GM12878 (cell line): ENCODE data around the gene ZFP36. TPM values are rescaled to one million over a fixed set of nuclear protein-coding genes. Genes with fewer than 3 reads are reported as not detected.

Experiments used
- ATAC-seq: fragments of 200-7000 bp; cut with Tn5 transposase; 3 replicates; pipeline ENCODE4 v1.9.1; 2020; ENCODE audit warnings: mild to moderate bottlenecking, moderate library complexity
- BruUV-seq: library from RNA; stranded (reverse); fragments of 400-500 nt; replicated peaks from 2 replicates; lab custom pipeline; 2021; lab: Mats Ljungman, UMichigan
- CTCF ChIA-PET: fragments of 300-600 bp; sonication (Branson Sonifier 250); formaldehyde crosslinking; extraction: SDS; loops from one replicate; lab custom pipeline; 2021; ENCODE audit warnings: inconsistent platforms; lab: Yijun Ruan, JAX
- POLR2A ChIA-PET: fragments of 350-600 bp; formaldehyde crosslinking; extraction: SDS; loops from one replicate; lab custom pipeline; 2021; ENCODE audit warnings: inconsistent platforms; lab: Charles Lee
- RAD21 ChIA-PET: fragments of 300-600 bp; sonication (Branson Sonifier 250); formaldehyde crosslinking; loops from one replicate; lab custom pipeline; 2023; ENCODE audit warnings: antibody characterized with exemption; ENCODE audit not compliant: unreplicated experiment; lab: Charles Lee
- SMC1A ChIA-PET: fragments of 300-600 bp; sonication (Branson Sonifier 250); formaldehyde crosslinking; loops from one replicate; lab custom pipeline; 2023; ENCODE audit not compliant: unreplicated experiment, uncharacterized antibody; lab: Charles Lee
- DNase-seq: peaks from one replicate; pipeline ENCODE4 v3.0.0-alpha.2; 2011; ENCODE audit warnings: low read depth, low spot score
- FAIRE-seq: peaks from 3 replicates; lab custom pipeline; 2011; peaks lifted over from hg19 to GRCh38; lab: Jason Lieb, UNC
- H2AFZ ChIP-seq: 2 replicates; pipeline ENCODE4 v1.6.0; 2011; ENCODE audit warnings: low read depth, low read length, control low read depth; ENCODE audit not compliant: control insufficient read depth
- H3K27ac ChIP-seq: 2 replicates; pipeline ENCODE4 v1.5.1; 2011; ENCODE audit warnings: control low read depth; ENCODE audit not compliant: control insufficient read depth, insufficient read depth
- H3K27me3 ChIP-seq, 2 experiments: replicated peaks in 1 of 2; 2 replicates each; pipeline versions ENCODE4 v1.6.0 to v1.6.1; 2011; ENCODE audit warnings: low read length in 1 of 2; ENCODE audit not compliant: control insufficient read depth in 2 of 2, insufficient read depth in 2 of 2
- H3K36me3 ChIP-seq, 2 experiments: 2 replicates each; pipeline ENCODE4 v1.5.1; 2011; ENCODE audit warnings: low read length in 1 of 2; ENCODE audit not compliant: control insufficient read depth in 2 of 2, insufficient read depth in 2 of 2
- H3K4me1 ChIP-seq: 2 replicates; pipeline ENCODE4 v1.6.1; 2011; ENCODE audit warnings: mild to moderate bottlenecking, low read length, moderate library complexity, mixed read lengths; ENCODE audit not compliant: control insufficient read depth, insufficient read depth
- H3K4me2 ChIP-seq: 2 replicates; pipeline ENCODE4 v1.6.0; 2011; ENCODE audit warnings: control low read depth; ENCODE audit not compliant: control insufficient read depth, insufficient read depth
- H3K4me3 ChIP-seq: fragments of 200-600 bp; sonication (generic); 2 replicates; pipeline ENCODE4 v1.5.1; 2016
- H3K79me2 ChIP-seq: 2 replicates; pipeline ENCODE4 v1.6.0; 2011; ENCODE audit warnings: low read length; ENCODE audit not compliant: control insufficient read depth, insufficient read depth
- H3K9ac ChIP-seq: 2 replicates; pipeline ENCODE4 v1.8.0; 2011; ENCODE audit warnings: low read length, control low read depth, mixed read lengths; ENCODE audit not compliant: control insufficient read depth, insufficient read depth
- H3K9me3 ChIP-seq: replicated peaks from 3 replicates; pipeline ENCODE4 v1.5.1; 2011; ENCODE audit warnings: mild to moderate bottlenecking, low read length; ENCODE audit not compliant: control insufficient read depth, insufficient read depth
- H4K20me1 ChIP-seq: 2 replicates; pipeline ENCODE4 v1.6.0; 2011; ENCODE audit not compliant: control insufficient read depth, insufficient read depth
- ATF7 ChIP-seq: fragments of 450-650 bp; IDR thresholded peaks from 2 replicates; pipeline ENCODE4 v1.6.1; 2016; ENCODE audit warnings: low read depth, mild to moderate bottlenecking
- KLF5 ChIP-seq: fragments of 450-650 bp; IDR thresholded peaks from 2 replicates; pipeline ENCODE4 v1.6.1; 2014; ENCODE audit warnings: mild to moderate bottlenecking; ENCODE audit not compliant: partially characterized antibody
- MEF2B ChIP-seq: fragments of 450-650 bp; IDR thresholded peaks from 2 replicates; pipeline ENCODE4 v1.6.1; 2018; ENCODE audit warnings: mild to moderate bottlenecking, moderate library complexity; ENCODE audit not compliant: partially characterized antibody, poor library complexity, severe bottlenecking
- SMAD5 ChIP-seq: IDR thresholded peaks from 2 replicates; pipeline ENCODE4 v1.6.1; 2016; ENCODE audit warnings: antibody characterized with exemption, low read depth
- ZNF384 ChIP-seq: IDR thresholded peaks from 2 replicates; pipeline ENCODE4 v1.6.1; 2012; ENCODE audit warnings: low read depth, mild to moderate bottlenecking, low read length, improper control_type of control experiment, borderline replicate concordance
- WGBS: methylation state at CpG from one replicate; pipeline ENCODE4 v1.1.6; 2016; ENCODE audit warnings: low lambda C conversion rate; ENCODE audit not compliant: insufficient replicate concordance, insufficient coverage; ENCODE audit errors: missing lambda C conversion rate; 5-methylcytosine and 5-hydroxymethylcytosine counted together
- in situ Hi-C: fragments of 300-500 bp; cut with MboI; formaldehyde crosslinking; loops from 9 replicates; pipeline ENCODE4 v1.14.3; 2018; ENCODE audit warnings: mixed read lengths
- intact Hi-C: fragments of 100-400 bp; cut with micrococcal nuclease; formaldehyde crosslinking; loops from one replicate; pipeline ENCODE4 v1.14.2; 2022; ENCODE audit not compliant: unreplicated experiment
- polyA plus RNA-seq, 11 experiments: library from polyadenylated mRNA; depleted of rRNA in 4 of 11; unstranded in 6 of 11; stranded (reverse) in 5 of 11; fragments of >200 nt; fragmentation: Nextera tagmentation in 4 of 11; fragmentation: Illumina TruSeq in 1 of 11; extraction: Ambion mirVana in 4 of 11; extraction: Trizol in 1 of 11; gene quantifications; 1 replicate in 1 of 11; 2 replicates in 10 of 11; pipeline versions ENCODE4 v1.2.1 to v1.2.3, GENCODE V29; 2011 to 2016; ENCODE audit warnings: inconsistent platforms in 2 of 11, missing spikeins in 2 of 11, low read depth in 1 of 11
- total RNA-seq, 4 experiments: library from RNA; depleted of rRNA in 3 of 4; stranded (reverse); fragments of >200 nt in 3 of 4; fragmentation: Illumina TruSeq in 1 of 4; extraction: Trizol in 1 of 4; gene quantifications; 2 replicates each; pipeline versions ENCODE4 v1.2.1 to v1.2.3, GENCODE V29; 2013 to 2021
- TF ChIP-seq, protein P1 (sequence below): fragments of 450-650 bp; formaldehyde crosslinking; IDR thresholded peaks from 2 replicates; pipeline ENCODE4 v1.4.0; 2022; ENCODE audit warnings: mild to moderate bottlenecking, moderate library complexity
- TF ChIP-seq, protein P2 (sequence below): fragments of 450-650 bp; IDR thresholded peaks from 2 replicates; pipeline ENCODE4 v1.6.1; 2017; ENCODE audit warnings: low read depth, mild to moderate bottlenecking, moderate library complexity

Gene ZFP36
- total and polyA plus RNA-seq, 10 of the 15 experiments (the other 5 are each of a cell fraction or from before 2014, with no cell fraction given): 5.3 to 55.0 (median 18.1) TPM

DNA sequence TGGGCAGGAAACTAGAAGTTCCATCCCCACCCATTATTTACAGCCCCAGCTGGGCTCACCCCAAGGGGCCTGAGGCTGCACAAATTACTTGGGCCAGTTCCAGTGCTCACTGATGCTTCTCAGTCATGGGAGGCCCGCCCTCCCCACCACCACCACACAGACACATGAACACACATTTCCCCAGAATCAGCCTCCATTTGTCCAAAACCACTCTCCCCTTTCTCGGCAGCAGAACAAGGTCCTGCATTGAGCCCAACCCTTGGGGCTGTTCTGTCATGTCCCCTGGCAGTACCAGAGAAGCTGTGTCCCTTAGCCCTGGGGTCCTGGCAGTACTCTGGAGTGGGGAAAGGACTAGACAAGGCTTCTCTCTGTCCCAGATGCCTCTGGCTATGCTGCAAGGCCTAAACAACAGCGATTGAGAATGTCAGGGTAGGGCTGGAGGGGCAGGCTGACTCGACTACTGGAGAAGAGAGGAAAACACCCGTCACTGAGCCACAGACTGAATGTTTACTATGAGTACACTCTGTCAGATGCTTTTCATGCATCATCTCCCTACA is 42.7 kb upstream of the ZFP36 start:
- H3K4me2 ChIP-seq: no peak overlapping the region
- no peaks in the 10 kb centered on the region for H4K20me1 ChIP-seq
- no TSS peak for BruUV-seq
- H3K4me3 ChIP-seq: no peak overlapping the region
- ChIA-PET CTCF (no interaction called here), SMC1A (no interaction called here)
- WGBS: 35% methylated on average over 5 of the region's 5 CpGs
- H3K79me2 ChIP-seq: no peaks in the 10 kb centered on the region
- no peak overlapping the region for H2AFZ ChIP-seq
- TF ChIP-seq MEF2B: peak; percentile 26
- TF ChIP-seq ATF7: no peak
- TF ChIP-seq, all 136 proteins: peak for 1
- RAD21 ChIA-PET: no interaction called here
- Histone ChIP-seq H3K36me3 (peaks cover under 1 to 4% of the 10 kb centered on the region in 2 experiments; a peak in 3 of 4 replicates), H3K27me3 (no peaks in the 10 kb centered on the region), H3K9me3 (no peaks in the 10 kb centered on the region), H3K27ac (no peak overlapping the region; the same call in 1 of the 2 replicates), H3K9ac (no peak overlapping the region), H3K4me1 (peaks cover 8% of the 10 kb centered on the region)
- ATAC-seq (peak; percentile 54), FAIRE-seq (no peak), DNase-seq (no peak)
- in situ Hi-C loops: no loop called here
- intact Hi-C loops: no loop called here
- POLR2A ChIA-PET: no interaction called here

DNA sequence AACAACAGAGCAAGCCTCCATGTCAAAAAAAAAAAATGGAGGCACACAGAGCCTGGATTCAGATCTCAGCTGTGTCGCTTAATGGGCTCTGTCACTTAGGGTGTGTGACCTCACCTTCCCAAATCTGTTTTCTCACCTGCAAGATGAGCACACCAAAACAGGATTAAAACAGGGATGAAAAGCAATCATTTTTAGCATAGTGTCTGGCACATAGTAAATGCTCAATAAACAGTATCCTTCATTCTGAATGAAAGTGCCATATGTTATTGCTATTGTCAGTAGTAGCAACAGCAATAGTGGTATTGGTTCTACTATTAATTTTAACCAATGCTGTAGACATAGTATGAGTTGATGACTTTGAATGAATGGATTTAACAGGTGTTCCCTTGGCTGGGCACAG is 41.1 kb upstream of the ZFP36 start:
- SMC1A ChIA-PET: interaction anchor here (0.5 kb wide), 1 partner anchor 145 kb away, joined by 4 read pairs; no protein-coding TSS in a partner anchor
- RAD21 ChIA-PET: no interaction called here
- no peak overlapping the region for H3K4me3 ChIP-seq
- in situ Hi-C loops (no loop called here), intact Hi-C loops (no loop called here)
- peaks cover 8% of the 10 kb centered on the region for H3K4me1 ChIP-seq
- POLR2A ChIA-PET: no interaction called here
- no peak overlapping the region for H3K9ac ChIP-seq
- ATAC-seq (no peak), DNase-seq (no peak), FAIRE-seq (no peak)
- peaks cover 3 to 6% of the 10 kb centered on the region in 2 experiments; a peak in 2 of 4 replicates for H3K36me3 ChIP-seq
- H4K20me1 ChIP-seq: no peaks in the 10 kb centered on the region
- BruUV-seq: no TSS peak
- no peak overlapping the region for H3K27ac ChIP-seq
- WGBS: 50% methylated on average over 1 of the region's 1 CpG
- no peak overlapping the region for H2AFZ ChIP-seq
- no peak overlapping the region for H3K4me2 ChIP-seq
- no peaks in the 10 kb centered on the region for H3K9me3 ChIP-seq
- no peaks in the 10 kb centered on the region for H3K27me3 ChIP-seq
- CTCF ChIA-PET: no interaction called here
- no peaks in the 10 kb centered on the region for H3K79me2 ChIP-seq
- no peak for TF ChIP-seq SMAD5
- TF ChIP-seq, protein P1, sequence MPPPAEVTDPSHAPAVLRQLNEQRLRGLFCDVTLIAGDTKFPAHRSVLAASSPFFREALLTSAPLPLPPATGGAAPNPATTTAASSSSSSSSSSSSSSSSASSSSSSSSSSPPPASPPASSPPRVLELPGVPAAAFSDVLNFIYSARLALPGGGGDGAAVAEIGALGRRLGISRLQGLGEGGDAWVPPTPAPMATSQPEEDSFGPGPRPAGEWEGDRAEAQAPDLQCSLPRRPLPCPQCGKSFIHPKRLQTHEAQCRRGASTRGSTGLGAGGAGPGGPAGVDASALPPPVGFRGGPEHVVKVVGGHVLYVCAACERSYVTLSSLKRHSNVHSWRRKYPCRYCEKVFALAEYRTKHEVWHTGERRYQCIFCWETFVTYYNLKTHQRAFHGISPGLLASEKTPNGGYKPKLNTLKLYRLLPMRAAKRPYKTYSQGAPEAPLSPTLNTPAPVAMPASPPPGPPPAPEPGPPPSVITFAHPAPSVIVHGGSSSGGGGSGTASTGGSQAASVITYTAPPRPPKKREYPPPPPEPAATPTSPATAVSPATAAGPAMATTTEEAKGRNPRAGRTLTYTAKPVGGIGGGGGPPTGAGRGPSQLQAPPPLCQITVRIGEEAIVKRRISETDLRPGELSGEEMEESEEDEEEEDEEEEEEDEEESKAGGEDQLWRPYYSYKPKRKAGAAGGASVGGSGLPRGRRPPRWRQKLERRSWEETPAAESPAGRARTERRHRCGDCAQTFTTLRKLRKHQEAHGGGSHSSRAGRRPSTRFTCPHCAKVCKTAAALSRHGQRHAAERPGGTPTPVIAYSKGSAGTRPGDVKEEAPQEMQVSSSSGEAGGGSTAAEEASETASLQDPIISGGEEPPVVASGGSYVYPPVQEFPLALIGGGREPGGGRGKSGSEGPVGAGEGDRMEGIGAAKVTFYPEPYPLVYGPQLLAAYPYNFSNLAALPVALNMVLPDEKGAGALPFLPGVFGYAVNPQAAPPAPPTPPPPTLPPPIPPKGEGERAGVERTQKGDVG (CRISPR knock-in tag): no peak
- TF ChIP-seq ZNF384: no peak
- TF ChIP-seq KLF5: no peak
- TF ChIP-seq, protein P2, sequence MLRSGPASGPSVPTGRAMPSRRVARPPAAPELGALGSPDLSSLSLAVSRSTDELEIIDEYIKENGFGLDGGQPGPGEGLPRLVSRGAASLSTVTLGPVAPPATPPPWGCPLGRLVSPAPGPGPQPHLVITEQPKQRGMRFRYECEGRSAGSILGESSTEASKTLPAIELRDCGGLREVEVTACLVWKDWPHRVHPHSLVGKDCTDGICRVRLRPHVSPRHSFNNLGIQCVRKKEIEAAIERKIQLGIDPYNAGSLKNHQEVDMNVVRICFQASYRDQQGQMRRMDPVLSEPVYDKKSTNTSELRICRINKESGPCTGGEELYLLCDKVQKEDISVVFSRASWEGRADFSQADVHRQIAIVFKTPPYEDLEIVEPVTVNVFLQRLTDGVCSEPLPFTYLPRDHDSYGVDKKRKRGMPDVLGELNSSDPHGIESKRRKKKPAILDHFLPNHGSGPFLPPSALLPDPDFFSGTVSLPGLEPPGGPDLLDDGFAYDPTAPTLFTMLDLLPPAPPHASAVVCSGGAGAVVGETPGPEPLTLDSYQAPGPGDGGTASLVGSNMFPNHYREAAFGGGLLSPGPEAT: no peak
